NT2/D1 (cell line): ENCODE measurements around the gene YPEL3.

Experiments
- SUZ12 ChIP-seq: IDR thresholded peaks from 2 replicates; pipeline ENCODE4 v1.6.1; 2011; ENCODE audit not compliant: insufficient read length, insufficient read depth; ENCODE audit errors: extremely low read depth
- YY1 ChIP-seq: IDR thresholded peaks from 2 replicates; pipeline ENCODE4 v1.6.1; 2011; ENCODE audit not compliant: insufficient read length, insufficient read depth

GRCh38 chr16:30145657-30146056, 49.6 kb upstream of the YPEL3 start:
- TF ChIP-seq SUZ12 (no peak), YY1 (no peak)
